SU-DHL-6 (cell line): Measurements from ENCODE around the gene SLC7A7.
"Not testable (repeated sequence)": the region's sequence is repeated elsewhere in the genome, so short reads cannot be mapped to it uniquely, and the experiment has no call there.

Experiments used
- CTCF ChIP-seq: fragments of 200-600 bp; sonication (generic); IDR thresholded peaks from one replicate; pipeline ENCODE4 v1.5.1; 2017; ENCODE audit warnings: antibody characterized with exemption, mild to moderate bottlenecking, low read length, moderate library complexity; ENCODE audit not compliant: insufficient read depth, poor library complexity, severe bottlenecking
- EZH2phosphoT487 ChIP-seq: fragments of 200-600 bp; sonication (generic), shearing (Covaris generic); conservative IDR thresholded peaks from 2 replicates; pipeline ENCODE4 v1.6.1; 2018; ENCODE audit warnings: mild to moderate bottlenecking, antibody characterized with exemption, low read length, moderate library complexity, mixed read lengths

GRCh38 chr14:22805235-22805634, 10.0 kb downstream of the SLC7A7 start:
- TF ChIP-seq CTCF, EZH2phosphoT487: not testable (repeated sequence)
